ENCODE results near the gene PDK2. TPM values are rescaled to one million over a fixed set of nuclear protein-coding genes. Genes with fewer than 3 reads are reported as not detected.

PDK2 gene
- total RNA-seq, 4 donors from 2014 or later = 42.2 to 72.7 (median 50.7) TPM

DNA sequence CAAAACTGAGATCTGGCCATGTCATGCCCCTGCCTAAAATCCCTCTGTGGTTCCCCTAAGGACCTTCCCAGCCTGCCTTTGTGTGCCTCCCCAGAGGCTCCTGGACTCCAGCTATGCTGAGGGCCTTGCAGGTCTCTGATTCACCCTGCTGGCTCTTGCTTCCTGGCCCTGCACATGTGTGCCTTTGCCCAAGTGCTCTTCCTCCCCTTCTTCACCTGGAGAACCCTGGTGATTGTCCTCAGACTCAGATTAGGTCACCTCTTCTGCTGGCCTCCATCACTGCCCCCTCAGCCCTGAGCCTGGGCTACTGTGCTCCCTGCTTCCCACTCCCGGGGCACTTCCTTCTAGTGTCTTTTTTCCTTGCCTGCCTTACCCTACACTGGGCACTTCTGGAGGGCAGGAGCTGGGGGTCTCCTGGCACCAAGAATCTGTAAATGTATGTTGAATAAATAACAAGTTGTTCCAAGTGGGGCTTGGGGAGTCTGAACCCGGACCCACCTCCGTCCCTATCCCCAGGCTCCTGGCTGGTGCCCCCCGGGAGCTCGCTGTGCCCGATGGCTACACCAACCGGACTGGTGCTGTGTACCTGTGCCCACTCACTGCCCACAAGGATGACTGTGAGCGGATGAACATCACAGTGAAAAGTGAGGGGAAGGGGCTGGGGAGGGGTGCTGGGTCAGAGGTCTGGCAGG lies 31.4 kb upstream of the PDK2 start:
- DNase-seq (ENCODE audit: low spot score) = no peak
- TF ChIP-seq, protein P1, sequence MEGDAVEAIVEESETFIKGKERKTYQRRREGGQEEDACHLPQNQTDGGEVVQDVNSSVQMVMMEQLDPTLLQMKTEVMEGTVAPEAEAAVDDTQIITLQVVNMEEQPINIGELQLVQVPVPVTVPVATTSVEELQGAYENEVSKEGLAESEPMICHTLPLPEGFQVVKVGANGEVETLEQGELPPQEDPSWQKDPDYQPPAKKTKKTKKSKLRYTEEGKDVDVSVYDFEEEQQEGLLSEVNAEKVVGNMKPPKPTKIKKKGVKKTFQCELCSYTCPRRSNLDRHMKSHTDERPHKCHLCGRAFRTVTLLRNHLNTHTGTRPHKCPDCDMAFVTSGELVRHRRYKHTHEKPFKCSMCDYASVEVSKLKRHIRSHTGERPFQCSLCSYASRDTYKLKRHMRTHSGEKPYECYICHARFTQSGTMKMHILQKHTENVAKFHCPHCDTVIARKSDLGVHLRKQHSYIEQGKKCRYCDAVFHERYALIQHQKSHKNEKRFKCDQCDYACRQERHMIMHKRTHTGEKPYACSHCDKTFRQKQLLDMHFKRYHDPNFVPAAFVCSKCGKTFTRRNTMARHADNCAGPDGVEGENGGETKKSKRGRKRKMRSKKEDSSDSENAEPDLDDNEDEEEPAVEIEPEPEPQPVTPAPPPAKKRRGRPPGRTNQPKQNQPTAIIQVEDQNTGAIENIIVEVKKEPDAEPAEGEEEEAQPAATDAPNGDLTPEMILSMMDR (IDR thresholded peaks at IDR 0.05) = no peak
- ATAC-seq (ENCODE audit: low FRiP score) = no peak

DNA sequence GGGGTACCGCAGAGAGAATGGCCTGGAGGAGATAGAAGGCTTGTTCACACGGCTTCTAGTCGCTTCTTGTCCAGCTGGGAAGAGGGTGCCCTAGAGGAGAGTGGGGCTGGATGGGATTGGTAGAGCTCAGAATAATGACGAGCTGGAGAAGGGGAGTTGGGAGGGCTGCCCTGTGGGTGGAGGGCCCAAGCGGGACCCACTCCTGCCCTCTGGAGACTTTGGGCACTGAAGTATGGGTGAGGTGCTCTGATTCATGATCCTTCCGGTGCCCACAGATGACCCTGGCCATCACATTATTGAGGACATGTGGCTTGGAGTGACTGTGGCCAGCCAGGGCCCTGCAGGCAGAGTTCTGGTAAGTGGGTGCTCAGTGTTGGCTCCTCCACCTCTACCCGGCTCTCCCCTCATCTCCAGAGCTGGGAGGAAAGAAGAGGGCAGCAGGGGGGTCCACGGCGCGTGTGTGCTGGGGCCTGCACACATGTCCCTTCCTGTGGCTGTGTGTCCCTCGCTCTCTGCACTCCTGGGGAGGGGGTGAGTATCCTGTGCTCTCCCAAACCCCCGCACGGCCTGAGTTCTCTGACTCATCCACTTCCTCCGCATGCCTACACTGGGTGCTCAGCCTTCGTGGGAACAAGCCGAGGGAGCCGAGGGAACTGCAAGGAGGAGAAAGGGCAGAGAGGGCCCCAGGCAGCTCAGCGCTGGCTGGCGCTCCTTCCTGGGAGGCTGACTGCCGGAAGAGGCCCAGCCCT lies 30.7 kb upstream of the PDK2 start:
- TF ChIP-seq, protein P1 (IDR thresholded peaks at IDR 0.05) = no peak
- ATAC-seq (ENCODE audit: low FRiP score) (peak; percentile 82), DNase-seq (ENCODE audit: low spot score) (peak; percentile 62)

DNA sequence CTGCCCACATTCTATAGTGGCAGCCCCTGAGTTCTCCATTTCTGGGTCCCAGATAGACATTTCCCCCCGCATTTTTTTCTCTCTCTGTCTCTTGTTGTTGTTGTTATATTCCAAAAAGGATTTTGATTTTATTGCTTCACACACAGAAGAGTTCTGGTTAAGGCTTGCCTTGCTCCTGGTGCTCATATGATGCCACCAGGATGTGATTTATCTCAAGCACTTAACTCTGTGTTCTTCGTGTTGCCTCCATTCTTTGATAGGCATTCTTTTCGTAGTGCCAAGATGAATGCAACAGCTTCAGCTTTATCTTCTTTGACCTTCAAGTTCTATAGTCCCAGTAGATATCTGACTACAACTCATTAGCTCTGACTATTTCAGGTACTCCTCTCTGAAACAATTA lies 30.1 kb upstream of the PDK2 start:
- TF ChIP-seq, protein P1 (IDR thresholded peaks at IDR 0.05) = no peak
- no peak for ATAC-seq (ENCODE audit: low FRiP score)
- DNase-seq (ENCODE audit: low spot score) = no peak

DNA sequence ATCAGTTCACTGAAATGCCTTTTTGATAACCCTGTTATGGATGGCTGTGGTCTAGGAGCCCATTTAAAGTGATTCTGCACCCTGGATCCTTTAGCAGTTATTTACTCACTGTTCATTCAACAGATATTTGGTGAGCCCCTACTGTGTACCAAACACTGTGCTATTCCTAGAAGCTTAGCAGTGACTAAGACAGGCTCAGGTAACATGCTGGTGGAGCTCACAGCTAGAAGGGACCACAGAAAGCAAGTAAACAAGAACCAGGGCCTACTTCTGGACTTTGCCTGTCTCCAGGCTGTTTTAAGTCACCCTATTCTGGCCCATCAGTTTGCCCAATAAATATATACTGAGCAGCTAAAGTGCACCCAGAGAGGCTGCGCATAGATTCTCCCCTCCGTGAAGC lies 28.2 kb upstream of the PDK2 start:
- no peak for DNase-seq (ENCODE audit: low spot score)
- TF ChIP-seq, protein P1 (IDR thresholded peaks at IDR 0.05) = no peak
- ATAC-seq (ENCODE audit: low FRiP score) = no peak

DNA sequence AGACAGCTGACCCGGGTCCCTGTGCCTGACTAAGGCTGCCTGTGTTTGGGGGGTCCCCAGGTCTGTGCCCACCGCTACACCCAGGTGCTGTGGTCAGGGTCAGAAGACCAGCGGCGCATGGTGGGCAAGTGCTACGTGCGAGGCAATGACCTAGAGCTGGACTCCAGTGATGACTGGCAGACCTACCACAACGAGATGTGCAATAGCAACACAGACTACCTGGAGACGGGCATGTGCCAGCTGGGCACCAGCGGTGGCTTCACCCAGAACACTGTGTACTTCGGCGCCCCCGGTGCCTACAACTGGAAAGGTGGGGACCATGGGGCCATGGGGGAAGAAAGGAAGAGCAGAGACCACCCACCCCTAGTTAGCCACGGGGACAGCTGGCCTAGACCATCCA lies 27.2 kb upstream of the PDK2 start:
- TF ChIP-seq, protein P1 (IDR thresholded peaks at IDR 0.05) = no peak
- DNase-seq (ENCODE audit: low spot score) (no peak), ATAC-seq (ENCODE audit: low FRiP score) (no peak)

DNA sequence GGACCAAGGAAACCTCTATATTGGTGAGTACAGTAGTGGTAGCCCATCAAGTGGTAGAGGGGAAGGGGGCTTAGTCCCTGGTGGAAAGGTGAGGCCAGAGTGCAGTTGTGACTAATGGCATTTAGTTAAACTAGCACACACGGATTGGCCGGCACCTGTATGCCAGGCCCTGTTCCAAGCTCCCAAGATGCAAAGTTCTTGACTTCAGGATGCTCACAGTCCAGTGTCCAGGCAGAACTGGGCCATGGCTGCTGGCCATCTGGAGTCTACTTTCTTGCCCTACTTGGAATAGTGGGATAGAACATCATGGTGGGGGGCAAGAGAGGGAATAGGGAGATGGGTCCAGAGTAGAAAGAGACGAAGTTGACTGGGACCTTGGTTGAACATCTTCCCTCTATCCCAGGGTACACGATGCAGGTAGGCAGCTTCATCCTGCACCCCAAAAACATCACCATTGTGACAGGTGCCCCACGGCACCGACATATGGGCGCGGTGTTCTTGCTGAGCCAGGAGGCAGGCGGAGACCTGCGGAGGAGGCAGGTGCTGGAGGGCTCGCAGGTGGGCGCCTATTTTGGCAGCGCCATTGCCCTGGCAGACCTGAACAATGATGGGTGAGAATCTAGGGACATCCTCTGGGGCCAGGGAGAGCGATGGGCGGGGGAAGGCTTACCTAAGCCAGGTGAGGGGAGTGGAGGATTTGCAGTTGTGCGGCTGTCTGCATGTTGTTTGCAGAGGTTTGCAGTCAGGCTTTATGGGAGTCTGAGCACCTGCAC lies 24.1 kb upstream of the PDK2 start:
- TF ChIP-seq, protein P1 (IDR thresholded peaks at IDR 0.05) = no peak
- ATAC-seq (ENCODE audit: low FRiP score) (no peak), DNase-seq (ENCODE audit: low spot score) (no peak)
